ENCODE data around the gene KCNQ1.

KCNQ1 gene

DNA sequence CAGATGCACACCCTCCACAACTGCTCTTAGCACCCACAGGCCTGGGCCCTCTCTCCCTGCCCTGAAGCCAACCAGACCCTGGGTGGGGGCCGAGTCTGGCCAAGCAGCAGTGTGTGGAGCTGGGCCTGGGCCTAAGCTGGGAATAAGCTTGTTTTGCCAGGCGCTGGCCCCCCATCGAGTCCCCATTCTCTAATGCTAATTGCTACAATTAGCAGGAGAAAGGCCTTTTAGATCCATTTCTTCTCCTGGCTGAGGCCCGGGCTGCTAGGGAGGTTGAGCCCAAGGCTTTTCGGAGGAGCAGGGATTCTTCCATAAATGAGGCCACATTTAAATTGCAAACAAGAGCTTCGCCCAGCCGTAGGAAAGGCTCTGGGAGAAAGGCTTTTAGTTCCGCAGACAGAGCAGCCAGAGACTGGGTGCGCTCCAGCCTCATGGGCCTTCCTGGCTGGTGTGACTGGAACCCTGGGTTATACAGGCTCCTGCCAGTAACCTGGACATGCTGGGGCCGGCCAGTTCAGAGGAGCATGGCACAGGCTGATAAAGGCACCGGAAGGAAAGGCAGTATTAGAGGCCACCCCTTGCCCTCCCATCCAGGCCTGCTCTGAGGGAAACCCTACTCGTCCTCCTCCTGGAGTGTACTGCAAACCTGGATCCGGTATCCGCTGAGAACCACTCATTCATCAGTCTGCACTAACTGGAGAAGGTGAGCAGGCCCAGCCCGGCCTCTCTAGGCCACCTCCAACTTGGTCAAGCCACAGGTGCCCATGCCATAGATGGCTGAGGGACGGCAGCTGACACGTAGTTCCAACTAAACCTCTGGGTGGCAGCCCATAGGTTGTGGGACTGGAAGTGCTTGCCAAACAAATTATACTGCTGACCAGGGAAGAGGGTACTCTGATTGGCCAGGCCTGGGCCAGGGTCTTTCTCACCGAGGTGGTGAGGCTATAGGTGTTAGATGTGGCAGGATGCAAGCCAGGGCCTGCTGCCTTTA, 248.8 kb downstream of the KCNQ1 start:
- DNase-seq, result no peak

- no peak for DNase-seq
Measured at GRCh38 chr11:2694495-2694894, 249.7 kb downstream of the KCNQ1 start.

DNA sequence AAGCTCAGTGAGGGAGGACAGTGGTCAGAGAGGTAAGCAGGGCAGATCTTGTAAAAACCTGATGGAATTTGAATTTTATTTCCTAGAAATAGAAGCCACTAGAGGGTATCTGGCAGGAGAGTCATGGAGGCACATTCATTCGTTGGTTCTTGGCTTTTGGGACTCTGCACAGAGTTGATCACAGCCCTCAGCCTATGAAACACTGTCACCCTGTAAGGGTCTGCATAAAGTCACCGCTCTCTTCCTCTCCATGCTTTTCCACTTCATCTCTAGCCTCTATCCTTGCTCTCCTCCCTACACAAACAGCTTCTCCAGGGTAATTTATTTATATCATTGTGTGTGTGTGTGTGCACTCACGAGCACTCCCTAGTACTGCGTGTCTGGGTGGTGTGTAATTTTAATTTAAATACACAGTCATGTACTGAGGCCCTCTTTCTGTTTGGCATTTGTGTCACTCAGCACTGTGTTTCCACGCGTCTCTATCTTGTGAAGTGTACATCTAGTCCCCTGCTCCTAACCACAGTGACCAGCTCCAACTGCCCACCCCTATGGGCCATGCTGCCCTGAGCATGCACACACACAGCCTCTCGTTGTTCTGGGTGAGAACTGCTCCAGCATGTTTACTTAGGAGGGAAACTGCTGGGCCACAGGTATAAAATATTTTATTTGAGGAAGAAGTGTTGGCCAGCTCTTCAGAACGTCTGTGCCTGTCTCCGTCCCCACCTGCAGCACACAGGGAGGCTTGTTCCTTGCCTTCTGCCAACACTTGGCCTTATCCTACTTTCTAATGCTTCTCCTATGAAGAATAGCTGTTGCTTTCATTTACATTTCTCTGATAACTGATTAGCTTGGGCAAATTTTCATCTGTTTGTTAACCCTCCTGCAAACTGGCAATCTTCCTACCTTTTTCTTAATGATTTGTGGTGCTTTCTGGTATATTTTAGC, 250.5 kb downstream of the KCNQ1 start:
- no peak for DNase-seq

DNA sequence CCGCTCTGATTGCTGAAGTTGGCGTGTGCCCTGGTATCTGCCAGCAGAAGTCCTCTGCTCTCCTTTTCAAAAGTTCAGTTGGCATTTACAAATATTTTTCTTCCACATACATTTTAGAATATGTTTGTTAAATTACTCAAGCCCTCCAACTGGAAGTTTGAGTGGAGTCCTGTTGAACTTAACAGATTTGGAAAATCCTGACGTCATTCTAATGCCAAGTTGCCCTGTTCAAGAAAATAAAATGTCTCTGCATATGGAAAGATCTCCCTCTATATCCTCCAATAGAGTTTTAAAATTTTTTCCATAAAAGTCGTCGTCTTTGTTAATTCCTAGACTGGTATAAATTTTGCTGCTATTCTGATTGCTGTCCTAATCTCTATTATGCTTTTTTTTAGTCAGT, 251.6 kb downstream of the KCNQ1 start:
- no peak for DNase-seq

GRCh38 chr11:2697866-2698265, 253.1 kb downstream of the KCNQ1 start:
- DNase-seq, result no peak

DNA sequence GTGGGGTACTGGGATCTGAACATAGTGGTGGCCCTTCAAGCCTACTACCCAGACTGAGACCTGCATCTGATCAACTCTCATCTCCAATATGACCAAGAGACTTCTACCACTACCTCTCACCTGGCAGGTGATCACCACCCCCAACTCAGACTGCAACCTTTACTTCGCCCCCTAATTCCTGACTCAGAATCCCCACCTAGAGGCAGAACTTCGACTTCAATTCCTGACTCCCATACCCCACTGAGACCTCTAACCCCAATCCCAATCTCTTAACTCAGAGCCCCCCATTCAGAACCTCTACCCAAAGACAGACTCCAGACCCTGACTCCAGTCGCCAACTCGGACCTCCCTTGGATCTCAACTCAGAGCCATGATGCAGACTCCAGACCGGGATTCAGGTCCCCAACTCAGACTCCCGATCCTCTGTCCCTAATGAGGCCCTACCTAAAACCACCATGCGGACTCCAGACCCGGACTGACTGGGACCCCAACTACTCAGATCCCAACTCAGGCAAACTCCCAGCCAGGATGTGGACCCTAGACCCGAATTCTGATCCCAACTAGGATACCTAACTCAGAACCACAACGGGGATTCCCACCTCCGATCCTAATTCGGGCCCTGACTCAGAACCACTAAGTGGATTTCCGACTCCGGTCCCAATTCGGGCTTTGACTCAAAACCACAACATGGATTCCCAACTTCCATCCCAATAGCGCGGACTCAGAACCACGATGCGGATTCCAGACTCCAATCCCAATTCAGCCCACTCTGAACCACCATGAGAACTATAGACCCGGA, 253.8 kb downstream of the KCNQ1 start:
- no peak for DNase-seq

DNA sequence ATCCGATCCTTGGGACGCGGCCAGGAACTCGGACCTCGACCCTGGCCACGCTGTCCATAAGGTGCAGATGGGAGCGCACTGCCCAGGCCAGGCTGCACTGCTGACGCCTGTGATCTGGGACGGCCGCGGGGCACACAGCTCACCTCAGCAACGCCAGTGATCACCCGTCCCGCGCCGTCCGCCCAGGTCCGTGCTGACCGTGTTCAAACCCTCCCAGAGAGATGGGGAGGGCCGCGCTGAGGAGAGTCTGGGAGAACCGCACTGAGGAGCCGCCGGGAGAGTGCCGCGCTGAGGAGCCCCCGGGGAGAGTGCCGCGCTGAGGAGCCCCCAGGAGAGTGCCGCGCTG, 254.3 kb downstream of the KCNQ1 start:
- no peak for DNase-seq

DNA sequence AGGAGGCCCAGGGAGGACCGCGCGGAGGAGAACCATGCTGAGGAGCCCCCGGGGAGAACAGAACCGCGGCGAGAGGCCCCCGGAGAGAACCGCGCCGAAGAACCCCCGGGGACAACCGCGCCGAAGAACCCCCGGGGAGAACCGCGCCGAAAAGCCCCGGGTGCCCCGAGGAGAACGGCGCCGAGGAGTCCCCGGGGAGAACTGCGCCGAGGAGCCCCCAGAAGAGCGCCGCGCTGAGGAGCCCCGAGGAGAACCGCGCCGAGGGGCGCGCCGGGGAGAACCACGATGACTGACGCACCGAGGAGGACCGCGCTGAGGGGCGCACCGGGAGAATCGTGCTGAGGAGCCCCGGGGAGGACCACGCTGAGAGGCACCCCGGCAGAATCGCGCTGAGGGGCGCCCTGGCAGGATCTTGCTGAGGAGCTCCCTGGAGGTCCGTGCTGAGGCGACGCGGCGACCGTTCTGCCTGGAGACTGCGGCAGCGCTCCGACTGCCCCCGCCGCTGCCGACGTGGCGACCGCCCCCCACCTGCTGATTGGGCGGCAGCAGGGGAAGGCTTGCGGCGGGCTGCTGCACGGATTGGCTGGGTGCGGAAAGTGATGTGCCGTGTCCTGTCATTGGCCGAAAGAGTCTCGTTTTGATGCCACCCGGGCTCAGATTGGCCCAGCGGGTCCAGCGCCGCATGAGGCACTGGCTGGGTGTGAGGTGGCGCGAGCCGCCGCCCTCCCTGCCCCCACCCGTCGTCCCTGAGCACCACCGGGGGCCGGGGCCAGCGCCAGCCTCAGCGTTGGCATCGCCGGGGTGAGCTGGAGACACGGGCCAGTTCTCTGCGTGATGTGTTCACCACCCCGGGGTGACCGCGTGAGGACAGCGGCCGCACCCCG, 255.0 kb downstream of the KCNQ1 start, which contains the start of gene KCNQ1OT1:
Gene KCNQ1OT1 (minus strand): TSS at position 464 of the 884 bp plus-strand sequence.
- no peak for DNase-seq

DNA sequence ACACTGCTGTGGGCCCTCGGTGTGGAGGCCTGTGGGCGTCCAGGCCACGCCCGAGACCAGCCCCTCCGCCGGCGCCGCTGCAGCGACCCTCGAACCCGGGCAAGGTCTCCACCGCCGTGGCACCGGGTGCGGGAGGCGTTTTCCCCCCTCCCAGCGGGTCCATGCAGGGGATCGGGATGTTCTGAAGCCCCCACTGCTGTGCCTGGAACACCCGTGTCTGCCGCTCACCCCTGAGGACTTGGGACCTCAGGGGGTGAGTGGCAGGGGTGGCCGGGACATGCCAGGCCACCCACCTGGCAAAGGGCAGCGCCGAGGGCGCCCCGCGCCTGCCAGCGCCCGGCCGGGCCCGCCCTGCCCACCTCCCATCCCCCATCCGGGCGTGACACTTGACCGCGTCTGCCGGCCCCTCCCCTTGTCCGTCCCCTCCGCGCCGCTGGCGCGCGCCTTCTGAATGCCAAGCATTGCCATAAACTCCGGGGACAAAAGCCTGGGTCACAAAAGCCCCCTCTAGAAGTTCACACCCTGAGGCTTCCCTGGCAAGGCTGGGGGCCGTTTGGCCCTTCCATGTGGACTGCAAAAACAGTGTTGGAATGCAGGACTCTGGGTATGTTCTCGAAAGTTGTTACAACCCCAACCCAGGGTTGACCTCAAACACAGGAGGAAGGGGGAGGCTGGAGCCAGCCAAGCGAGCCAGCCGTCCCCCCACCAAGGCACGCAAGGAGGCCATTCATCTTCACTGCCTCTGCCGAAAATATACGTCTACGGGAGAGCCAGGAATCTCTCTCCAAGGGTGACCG, 255.8 kb downstream of the KCNQ1 start:
- no peak for DNase-seq

- DNase-seq, result no peak
Measured at GRCh38 chr11:2701230-2701629, 256.4 kb downstream of the KCNQ1 start.

DNA sequence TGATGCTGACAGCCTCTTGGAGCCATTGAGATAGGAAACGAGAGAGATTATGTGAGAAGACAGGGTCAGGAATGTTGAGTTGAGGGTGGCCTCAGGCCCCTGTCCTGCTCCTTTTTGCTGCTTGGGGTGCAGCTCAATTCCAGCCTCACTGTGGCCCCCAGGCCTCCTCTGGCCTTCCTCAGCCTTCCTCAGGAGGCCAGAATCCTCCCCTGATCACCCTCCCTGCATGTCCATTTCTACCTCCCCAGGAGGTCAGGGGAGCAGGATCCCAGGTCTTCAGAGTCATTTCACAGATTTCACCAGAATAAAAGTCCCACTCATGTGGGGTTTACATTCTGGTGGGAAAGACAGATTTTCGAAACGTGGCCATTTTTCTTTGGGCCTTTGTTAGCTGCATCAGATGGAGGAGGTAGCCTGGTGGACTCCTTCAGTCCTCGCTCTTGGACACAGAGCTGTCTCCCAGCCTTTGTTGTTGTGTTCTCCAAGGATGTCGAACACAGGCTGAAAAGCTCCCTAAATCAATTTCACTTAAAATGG, 257.2 kb downstream of the KCNQ1 start:
- no peak for DNase-seq

DNA sequence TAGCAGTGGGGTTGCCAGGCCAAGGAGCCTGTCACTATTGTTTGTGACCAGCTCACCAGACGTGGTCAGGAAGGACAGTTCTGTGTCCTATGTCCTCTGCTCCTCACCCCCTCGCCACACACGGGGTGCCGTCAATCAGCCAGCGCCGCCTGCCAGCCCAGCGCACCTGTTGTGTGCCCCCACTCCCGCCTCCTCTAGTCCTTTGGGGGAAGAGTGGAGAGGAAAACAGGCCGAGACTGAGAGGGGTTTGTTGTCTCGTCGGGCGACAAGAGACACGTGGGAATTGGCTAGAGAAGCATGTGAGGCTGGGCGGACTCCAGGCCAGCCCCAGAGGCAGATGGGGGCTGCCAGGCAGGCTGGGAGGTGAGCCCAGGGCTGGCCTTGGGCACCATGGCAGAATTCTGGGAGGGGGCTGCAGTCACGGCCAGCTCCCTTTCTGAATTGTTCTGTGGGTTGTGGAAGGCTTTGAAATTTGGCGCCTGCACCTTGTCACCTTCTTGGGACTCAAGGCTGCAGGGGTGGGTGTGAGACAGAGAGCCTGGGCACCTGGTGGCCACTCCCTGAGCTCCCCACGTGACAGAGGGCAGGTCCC, 258.1 kb downstream of the KCNQ1 start:
- no peak for DNase-seq

- DNase-seq, result no peak
Measured at GRCh38 chr11:2703363-2704141, 258.7 kb downstream of the KCNQ1 start.

DNA sequence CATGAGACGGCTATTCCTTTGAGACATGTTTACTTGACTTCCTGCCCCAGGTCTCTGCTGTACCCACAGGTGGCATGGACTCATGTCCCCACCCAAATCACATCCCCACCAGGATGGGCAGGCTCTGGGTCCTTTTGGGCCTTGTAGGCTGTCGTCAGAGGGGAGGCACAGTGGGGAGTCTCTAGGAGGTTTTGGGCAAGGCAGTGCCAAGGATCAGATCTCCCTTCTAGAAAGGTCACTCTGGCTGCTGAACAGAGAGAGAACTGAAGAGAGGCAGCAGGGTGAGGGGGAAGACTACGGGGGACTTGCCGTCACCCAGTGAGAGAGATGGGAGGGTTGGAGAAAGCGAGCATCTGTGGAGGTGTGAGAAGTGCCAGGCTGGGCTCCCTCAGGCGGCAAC, 259.5 kb downstream of the KCNQ1 start:
- no peak for DNase-seq

GRCh38 chr11:2704896-2705606, 260.2 kb downstream of the KCNQ1 start:
- no peak for DNase-seq

GRCh38 chr11:2706321-2706720, 261.5 kb downstream of the KCNQ1 start:
- DNase-seq, result no peak

- DNase-seq, result no peak
Measured at GRCh38 chr11:2707736-2708135, 262.9 kb downstream of the KCNQ1 start.

GRCh38 chr11:2708151-2708581, 263.4 kb downstream of the KCNQ1 start:
- DNase-seq, result no peak
